BJ (cell line): ENCODE measurements around the gene TRPV4. TPM values are rescaled to one million over a fixed set of nuclear protein-coding genes. Genes with fewer than 3 reads are reported as not detected.
A peak's percentile ranks its signal among the peaks of the same experiment; 100 is the strongest.

Experiments
- CTCF ChIA-PET: fragments of 350-600 bp; formaldehyde crosslinking; extraction: SDS; loops from one replicate; lab custom pipeline; 2021; ENCODE audit warnings: antibody characterized with exemption, inconsistent platforms; lab: Yijun Ruan, JAX
- POLR2A ChIA-PET: fragments of 300-600 bp; sonication (Branson Sonifier 250); formaldehyde crosslinking; extraction: SDS; loops from one replicate; lab custom pipeline; 2021; ENCODE audit warnings: antibody characterized with exemption; lab: Charles Lee
- DNase-seq: peaks from one replicate; pipeline ENCODE4 v3.0.0-alpha.2; 2011; ENCODE audit warnings: low read depth
- H3K27me3 ChIP-seq: 2 replicates; pipeline ENCODE4 v1.6.0; 2011; ENCODE audit warnings: low read length; ENCODE audit not compliant: control insufficient read depth, insufficient read depth
- H3K36me3 ChIP-seq: 2 replicates; pipeline ENCODE4 v1.5.1; 2011; ENCODE audit warnings: low read length; ENCODE audit not compliant: control insufficient read depth, insufficient read depth
- H3K4me3 ChIP-seq: 2 replicates; pipeline ENCODE4 v1.5.1; 2011; ENCODE audit warnings: low read depth, mild to moderate bottlenecking, control low read depth, low read length
- CTCF ChIP-seq: IDR thresholded peaks from 2 replicates; pipeline ENCODE4 v1.5.1; 2011; ENCODE audit warnings: low read depth, mild to moderate bottlenecking, control low read depth, inconsistent platforms, low read length, moderate library complexity; ENCODE audit not compliant: insufficient read depth
- polyA plus RNA-seq: library from polyadenylated mRNA; depleted of rRNA; stranded (reverse); fragments of >200 nt; gene quantifications from 2 replicates; pipeline ENCODE4 v1.2.3, GENCODE V29; 2011

TRPV4 gene
- polyA plus RNA-seq, 1 experiment = 13.4 TPM

DNA sequence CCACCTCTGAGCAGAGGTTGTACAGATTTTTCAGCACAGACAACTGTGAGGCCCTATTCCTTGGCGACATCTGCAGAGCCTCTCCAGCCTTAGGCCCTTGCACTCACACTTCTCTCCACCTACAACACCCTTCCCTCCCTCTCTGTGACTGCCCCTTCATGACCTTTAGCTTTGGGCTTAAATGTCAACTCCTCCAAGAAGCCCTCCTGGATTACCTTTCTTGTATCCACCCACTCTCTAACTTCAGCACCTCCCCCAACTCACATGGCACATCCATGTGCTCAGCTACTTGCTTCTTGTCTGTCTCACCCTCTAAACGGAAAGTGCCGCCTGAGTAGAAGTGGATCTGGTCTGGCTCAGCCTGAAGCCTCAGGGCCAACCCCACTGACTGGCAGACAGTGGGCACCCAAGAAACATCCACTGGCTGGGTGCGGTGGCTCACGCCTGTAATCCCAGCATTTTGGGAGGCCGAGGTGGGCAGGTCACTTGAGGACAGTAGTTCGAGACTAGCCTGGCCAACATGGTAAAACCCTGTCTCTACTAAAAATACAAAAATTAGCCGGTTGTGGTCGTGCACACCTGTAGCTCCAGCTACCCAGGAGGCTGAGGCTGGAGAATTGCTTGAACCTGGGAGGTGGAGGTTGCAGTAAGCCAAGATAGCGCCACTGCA, 22.1 kb downstream of the TRPV4 start:
- peaks cover 2% of the 10 kb centered on the region for H3K36me3 ChIP-seq
- no peaks in the 10 kb centered on the region for H3K27me3 ChIP-seq
- ChIA-PET POLR2A (no interaction called here), CTCF (interaction anchor here (1.1 to 1.3 kb wide), 3 partner anchors 10 to 34 kb away, joined by 3 to 6 read pairs (median 3); no protein-coding TSS in a partner anchor)
- H3K4me3 ChIP-seq = no peak overlapping the region
- no peak for DNase-seq
- no peak for TF ChIP-seq CTCF

DNA sequence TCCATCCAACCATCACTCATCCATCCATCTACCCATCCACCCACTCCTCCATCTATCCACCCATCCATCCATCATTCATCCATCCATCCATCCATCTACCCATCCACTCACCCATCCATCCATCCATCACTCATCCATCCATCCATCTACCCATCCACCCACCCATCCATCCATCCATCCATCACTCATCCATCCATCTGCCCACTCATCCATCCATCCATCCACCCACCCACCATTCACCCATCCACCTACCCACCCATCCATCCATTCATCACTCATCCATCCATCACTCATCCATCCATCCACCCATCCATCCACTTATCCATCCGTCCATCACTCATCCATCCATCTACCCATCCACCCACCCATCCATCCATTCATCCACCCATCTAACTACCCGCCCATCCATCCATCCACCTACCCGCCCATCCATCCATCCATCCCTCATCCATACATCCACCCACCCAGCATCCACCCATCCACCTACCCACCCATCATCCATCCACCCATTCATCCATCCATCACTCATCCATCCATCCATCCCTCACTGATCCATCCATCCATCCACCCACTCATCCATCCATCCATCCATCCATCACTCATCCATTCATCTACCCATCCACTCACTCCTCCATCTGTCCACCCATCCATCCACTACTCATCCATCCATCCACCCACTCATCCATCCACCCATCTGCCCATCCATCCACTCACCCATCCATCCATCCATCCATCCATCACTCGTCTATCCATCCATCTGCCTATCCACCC, 24.1 kb downstream of the TRPV4 start:
- TF ChIP-seq CTCF = no peak

GRCh38 chr12:109807954-109808643, 25.1 kb downstream of the TRPV4 start:
- no peak for TF ChIP-seq CTCF
- CTCF ChIA-PET = interaction anchor here (6.1 kb wide), 1 partner anchor 37 kb away, joined by 174 read pairs; no protein-coding TSS in a partner anchor
- no peak overlapping the region for H3K4me3 ChIP-seq
- peaks cover 2% of the 10 kb centered on the region for H3K36me3 ChIP-seq
- DNase-seq = no peak
- no peaks in the 10 kb centered on the region for H3K27me3 ChIP-seq
- POLR2A ChIA-PET = no interaction called here

More for the DNA sequence above, 24.1 kb downstream of the TRPV4 start:
- Histone ChIP-seq H3K4me3 (no peak overlapping the region), H3K36me3 (peaks cover 2% of the 10 kb centered on the region), H3K27me3 (no peaks in the 10 kb centered on the region)
- no peak for DNase-seq
- ChIA-PET POLR2A (no interaction called here), CTCF (interaction anchor here (1.2 to 6.1 kb wide), 2 partner anchors 36 kb away, joined by 6 to 174 read pairs; no protein-coding TSS in a partner anchor)

DNA sequence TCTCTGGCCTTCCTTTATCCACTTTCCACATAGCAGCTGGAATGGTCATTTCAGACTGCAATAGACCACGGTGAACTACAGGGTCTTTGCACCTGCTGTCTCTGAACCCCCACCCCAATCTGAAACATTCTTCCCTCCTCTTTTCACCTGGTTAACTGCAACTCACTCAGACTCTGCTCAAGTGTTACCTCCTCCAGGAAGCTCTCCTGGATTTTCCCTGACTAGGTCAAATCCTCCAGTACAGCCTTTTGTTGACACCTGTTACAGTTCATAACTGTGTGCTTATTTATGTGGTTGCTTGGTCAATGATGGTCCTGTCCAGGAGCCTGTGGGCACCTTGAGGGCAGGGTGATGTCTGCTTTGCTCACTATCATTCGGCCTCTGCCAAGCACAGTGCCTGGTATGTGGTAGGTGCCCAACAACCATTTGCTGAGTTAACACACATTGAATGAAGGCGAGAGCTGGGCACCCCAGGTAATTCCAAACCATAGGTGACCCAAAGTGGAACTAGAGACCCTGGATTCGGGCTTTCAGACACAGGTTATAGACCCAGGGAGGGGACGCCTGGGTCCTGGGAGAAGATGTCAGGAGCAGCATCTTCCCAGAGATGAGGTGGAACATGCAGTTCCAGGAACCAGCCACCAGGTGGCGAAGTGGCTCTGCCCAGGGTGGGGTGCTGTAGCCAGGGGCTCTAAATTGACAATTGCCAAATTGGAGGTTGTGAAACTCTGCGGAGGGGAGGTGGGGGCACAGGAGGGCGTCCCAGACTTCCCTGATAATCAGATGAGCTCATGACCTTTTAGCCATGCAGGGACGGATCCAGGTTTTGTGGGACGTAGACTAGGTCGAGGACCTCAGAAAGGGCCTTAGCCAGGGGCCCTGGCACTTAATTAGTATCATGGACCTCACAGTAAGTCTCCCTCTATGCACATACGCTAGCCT, 28.1 kb downstream of the TRPV4 start:
- POLR2A ChIA-PET = no interaction called here

More for the DNA sequence above, 28.1 kb downstream of the TRPV4 start:
- TF ChIP-seq CTCF = peak; percentile 98
- no peak for DNase-seq
- Histone ChIP-seq H3K4me3 (no peak overlapping the region), H3K36me3 (peaks cover 6% of the 10 kb centered on the region), H3K27me3 (no peaks in the 10 kb centered on the region)
- CTCF ChIA-PET = interaction anchor here (0.8 to 6.1 kb wide), 31 partner anchors 8 to 123 kb away, joined by 3 to 174 read pairs (median 4); no protein-coding TSS in a partner anchor
